ENCODE results near the gene CELA2A.

CELA2A gene

GRCh38 chr1:15504436-15504835, 47.9 kb downstream of the CELA2A start:
- no peak overlapping the region for H3K4me3 ChIP-seq (ENCODE audit: low read depth, low read length)
- TF ChIP-seq, protein P1, sequence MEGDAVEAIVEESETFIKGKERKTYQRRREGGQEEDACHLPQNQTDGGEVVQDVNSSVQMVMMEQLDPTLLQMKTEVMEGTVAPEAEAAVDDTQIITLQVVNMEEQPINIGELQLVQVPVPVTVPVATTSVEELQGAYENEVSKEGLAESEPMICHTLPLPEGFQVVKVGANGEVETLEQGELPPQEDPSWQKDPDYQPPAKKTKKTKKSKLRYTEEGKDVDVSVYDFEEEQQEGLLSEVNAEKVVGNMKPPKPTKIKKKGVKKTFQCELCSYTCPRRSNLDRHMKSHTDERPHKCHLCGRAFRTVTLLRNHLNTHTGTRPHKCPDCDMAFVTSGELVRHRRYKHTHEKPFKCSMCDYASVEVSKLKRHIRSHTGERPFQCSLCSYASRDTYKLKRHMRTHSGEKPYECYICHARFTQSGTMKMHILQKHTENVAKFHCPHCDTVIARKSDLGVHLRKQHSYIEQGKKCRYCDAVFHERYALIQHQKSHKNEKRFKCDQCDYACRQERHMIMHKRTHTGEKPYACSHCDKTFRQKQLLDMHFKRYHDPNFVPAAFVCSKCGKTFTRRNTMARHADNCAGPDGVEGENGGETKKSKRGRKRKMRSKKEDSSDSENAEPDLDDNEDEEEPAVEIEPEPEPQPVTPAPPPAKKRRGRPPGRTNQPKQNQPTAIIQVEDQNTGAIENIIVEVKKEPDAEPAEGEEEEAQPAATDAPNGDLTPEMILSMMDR (IDR thresholded peaks at IDR 0.05; ENCODE audit: low read depth, low read length), result no peak

DNA sequence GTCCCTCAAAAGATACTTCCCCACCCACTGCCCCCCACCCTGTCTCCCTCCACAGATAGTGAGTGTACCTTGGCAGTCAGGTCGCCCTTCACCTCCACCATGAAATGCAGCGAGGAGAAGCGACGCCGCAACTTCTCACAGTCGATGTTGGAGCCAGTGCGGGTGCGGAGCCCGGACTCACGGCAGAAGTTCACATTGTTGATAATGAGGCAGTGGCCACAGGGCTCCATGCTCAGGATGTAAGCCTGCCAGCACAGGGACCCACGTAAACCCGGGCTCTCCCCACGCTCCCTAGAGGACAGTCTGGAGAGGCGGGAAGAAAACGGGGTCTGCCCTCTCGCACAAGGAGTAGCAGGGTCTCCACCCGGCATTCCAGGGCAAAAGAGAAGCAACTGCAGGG, 50.3 kb downstream of the CELA2A start:
- TF ChIP-seq, protein P1 (IDR thresholded peaks at IDR 0.05; ENCODE audit: low read depth, low read length), result no peak
- H3K4me3 ChIP-seq (ENCODE audit: low read depth, low read length), result no peak overlapping the region

- no peak overlapping the region for H3K4me3 ChIP-seq (ENCODE audit: low read depth, low read length)
- TF ChIP-seq, protein P1 (IDR thresholded peaks at IDR 0.05; ENCODE audit: low read depth, low read length), result no peak
Observed at GRCh38 chr1:15507278-15507677, 50.7 kb downstream of the CELA2A start.

DNA sequence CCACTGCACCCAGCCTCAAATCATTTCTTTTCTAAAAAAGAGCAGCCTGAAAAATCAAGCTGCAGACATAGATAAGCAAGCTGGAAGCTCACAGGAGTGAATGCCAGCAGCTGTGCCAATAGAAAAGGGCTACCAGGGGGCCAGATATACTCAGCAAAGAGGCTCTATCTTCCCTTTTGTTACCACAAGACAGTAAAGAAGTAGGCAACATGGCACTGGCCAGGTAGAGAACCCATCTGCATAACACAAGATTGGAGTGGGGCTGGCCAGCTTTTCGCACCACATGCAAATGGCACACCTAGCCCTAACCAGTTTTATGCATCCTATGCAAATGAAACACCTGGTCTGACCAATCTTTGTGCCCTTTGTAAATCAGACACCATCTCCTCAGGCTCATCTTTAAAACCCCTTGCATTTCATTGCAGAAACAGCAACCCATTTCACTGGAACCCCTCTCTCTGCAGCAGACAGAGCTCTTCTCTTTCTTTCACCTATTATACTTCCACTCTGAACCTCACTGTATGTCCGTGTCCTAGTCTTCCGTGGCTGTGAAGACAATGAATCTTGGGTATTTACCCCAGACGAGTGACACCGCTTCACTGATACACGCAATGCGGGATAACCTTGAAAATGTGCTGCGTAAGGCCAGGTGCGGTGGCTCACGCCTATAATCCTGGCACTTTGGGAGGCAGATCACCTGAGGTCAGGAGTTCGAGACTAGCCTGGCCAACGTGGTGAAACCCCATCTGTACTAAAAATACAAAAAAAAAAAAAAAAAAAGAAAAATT, 52.4 kb downstream of the CELA2A start:
- H3K4me3 ChIP-seq (ENCODE audit: low read depth, low read length), result no peak overlapping the region
- TF ChIP-seq, protein P1 (IDR thresholded peaks at IDR 0.05; ENCODE audit: low read depth, low read length), result no peak

DNA sequence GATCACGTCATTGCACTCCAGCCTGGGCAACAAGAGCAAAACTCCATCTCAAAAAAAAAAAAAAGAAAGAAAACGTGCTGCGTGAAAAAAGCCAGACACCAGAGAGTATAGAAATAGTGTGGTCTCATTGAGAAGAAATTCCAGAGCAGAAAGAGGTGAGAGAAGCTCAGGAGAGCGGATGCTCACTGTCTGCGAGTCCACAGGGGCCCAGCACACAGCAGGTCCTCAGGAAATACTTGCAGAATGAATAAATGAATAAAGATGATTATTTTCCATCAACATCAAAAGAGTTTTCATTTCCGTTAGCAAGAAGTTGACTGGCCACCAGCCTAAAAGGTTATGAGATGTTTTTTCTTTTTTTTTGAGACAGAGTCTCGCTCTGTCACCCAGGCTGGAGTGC, 53.1 kb downstream of the CELA2A start:
- no peak overlapping the region for H3K4me3 ChIP-seq (ENCODE audit: low read depth, low read length)
- TF ChIP-seq, protein P1 (IDR thresholded peaks at IDR 0.05; ENCODE audit: low read depth, low read length), result no peak

- H3K4me3 ChIP-seq (ENCODE audit: low read depth, low read length), result no peak overlapping the region
- TF ChIP-seq, protein P1 (IDR thresholded peaks at IDR 0.05; ENCODE audit: low read depth, low read length), result no peak
Observed at GRCh38 chr1:15510611-15511405, 54.3 kb downstream of the CELA2A start.

- TF ChIP-seq, protein P1 (IDR thresholded peaks at IDR 0.05; ENCODE audit: low read depth, low read length), result no peak
- no peak overlapping the region for H3K4me3 ChIP-seq (ENCODE audit: low read depth, low read length)
Observed at GRCh38 chr1:15513192-15513591, 56.7 kb downstream of the CELA2A start.

Measured in WI38 (cell line).